DND-41 (cell line): ENCODE measurements around the gene NEAT1.

Experiments
- CTCF ChIP-seq: IDR thresholded peaks from 2 replicates; pipeline ENCODE4 v1.5.1; 2012; ENCODE audit warnings: borderline replicate concordance, low read length, moderate library complexity, mild to moderate bottlenecking; ENCODE audit not compliant: poor library complexity, severe bottlenecking; ENCODE audit errors: extremely low read depth
- EZH2 ChIP-seq: IDR thresholded peaks from 3 replicates; pipeline ENCODE4 v1.6.1; 2012; ENCODE audit warnings: borderline replicate concordance, low read depth, mild to moderate bottlenecking, moderate library complexity, low read length, inconsistent platforms; ENCODE audit not compliant: severe bottlenecking

DNA sequence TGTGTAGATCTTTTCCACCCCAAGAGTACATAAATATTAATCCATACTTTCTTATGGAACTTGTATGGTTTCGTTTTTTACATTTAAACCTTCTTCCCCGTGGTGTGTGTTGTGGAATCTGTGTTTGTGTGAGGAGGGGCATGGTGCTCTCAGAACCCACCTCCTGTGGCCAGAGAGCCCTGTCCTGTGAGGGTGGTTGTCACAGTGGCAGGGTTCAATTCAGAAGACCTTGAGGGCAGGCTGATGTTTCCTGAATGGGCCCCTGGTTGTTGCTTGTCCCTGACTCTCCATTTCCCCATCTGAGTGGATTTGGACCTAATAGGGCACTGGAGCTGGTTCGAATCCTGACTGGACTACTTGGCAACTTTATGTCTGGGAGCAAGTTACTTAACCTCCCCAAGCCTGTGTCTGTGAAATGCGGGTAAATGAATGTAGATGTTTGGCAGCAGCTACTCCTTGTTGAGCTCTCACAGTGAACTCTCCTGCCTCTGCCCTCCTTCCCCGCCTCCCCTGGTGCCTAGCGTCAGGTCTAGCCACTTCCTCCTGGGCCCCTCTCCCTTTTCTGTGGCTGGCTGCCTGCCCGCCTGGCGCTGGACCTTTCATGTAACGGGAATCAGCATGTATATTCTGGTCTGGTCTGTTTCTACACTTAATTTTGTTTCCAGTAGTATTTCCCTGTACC lies 7.3 kb downstream of the NEAT1 start:
- no peak for TF ChIP-seq CTCF
- TF ChIP-seq EZH2 = no peak
